Activated effector memory CD4-positive, alpha-beta T cell treated with anti-CD3 and anti-CD28 coated beads, Interleukin-2, amount 50 U/mL, for 16 hours (primary cell): ENCODE measurements around the gene MZB1.

Experiments
- DNase-seq: peaks from one replicate; pipeline ENCODE4 v3.0.0-alpha.2; 2020

Gene MZB1

GRCh38 chr5:139410121-139410992, 20.6 kb upstream of the MZB1 start:
- DNase-seq: peak; percentile 33

- DNase-seq: peak; percentile 13
These were observed 19.4 kb upstream of the MZB1 start for GRCh38 chr5:139409116-139409515.

DNA sequence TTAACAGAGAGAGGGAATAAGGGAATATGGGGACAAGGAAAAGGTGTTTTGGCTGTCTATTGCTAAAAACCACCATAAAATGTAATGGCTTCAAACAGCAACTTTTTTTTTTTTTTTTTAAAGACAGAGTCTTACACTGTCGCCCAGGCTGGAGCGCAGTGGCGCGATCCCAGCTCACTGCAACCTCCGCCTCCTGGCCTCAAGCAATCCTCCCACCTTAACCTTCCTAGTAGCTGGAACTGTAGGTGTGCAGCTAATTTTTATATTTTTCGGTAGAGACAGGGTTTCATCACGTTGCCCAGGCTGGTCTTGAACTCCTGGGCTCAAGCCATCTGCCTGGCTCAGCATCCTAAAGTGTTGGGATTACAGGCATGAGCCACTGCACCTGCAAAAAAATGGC, 18.5 kb upstream of the MZB1 start:
- DNase-seq: no peak

GRCh38 chr5:139407517-139407916, 17.8 kb upstream of the MZB1 start:
- DNase-seq: no peak

- peak; percentile 34 for DNase-seq
These were observed 17.2 kb upstream of the MZB1 start for GRCh38 chr5:139406963-139407362.

DNA sequence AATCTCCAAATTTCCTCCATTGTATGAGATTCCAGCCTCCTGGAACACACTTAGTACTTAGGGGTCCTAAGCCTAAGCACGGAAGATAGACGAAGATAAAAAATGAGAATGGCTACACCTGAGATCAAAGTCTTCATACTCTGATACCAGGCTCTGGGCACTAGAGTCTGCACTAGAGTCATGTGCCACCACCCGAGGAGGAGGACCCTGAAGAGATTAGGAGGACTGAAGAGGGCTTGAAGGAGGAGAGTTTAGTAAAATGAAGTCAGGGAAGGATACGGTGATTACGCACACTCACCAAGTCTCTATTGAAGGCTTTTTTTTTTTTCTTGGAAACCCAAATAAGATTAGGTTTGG, 14.7 kb upstream of the MZB1 start:
- no peak for DNase-seq

DNA sequence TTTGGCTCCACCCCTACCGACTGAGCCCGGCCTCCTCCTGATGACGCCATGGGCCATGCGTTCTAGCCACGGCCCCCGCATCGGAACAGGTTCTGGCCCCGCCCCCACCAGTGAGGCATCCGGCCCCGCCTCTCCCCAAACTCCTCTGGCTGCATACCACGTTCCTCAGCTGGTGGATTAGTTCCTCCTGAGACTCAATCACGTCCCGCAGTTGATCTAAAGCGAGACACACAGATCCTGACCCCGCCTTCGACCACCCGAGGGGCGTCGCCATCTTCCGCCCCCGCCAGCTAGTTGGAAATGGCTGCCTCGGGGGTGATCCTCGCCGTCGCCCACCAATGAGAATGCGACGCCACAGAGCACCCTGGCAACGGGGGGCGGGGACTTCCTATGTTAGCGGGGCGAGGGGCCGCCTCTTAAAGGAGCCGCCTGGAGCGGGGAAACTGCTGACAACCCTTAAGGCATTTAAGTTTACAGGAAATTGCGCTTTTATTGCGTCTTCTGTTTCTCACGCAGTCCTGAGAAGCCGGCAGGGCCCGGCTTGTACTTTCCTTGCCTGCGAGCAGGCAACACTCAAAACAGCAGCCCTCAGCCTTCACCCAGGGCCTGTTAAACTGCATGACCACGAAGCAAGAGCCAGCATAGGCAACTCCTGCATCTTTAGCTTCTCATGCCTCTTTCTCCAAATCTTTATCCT, 14.2 kb upstream of the MZB1 start, which contains the start of gene SPATA24:
Gene SPATA24, minus strand, starts transcription at position 303 of the 697 bp plus-strand sequence. Its CDS starts 29 bp downstream, at position 274.
- peak; percentile 99 for DNase-seq

GRCh38 chr5:139403418-139403786, 13.7 kb upstream of the MZB1 start:
- no peak for DNase-seq

- peak; percentile 70 for DNase-seq
These were observed 12.9 kb upstream of the MZB1 start for GRCh38 chr5:139402561-139403158.

- DNase-seq: no peak
These were observed 11.8 kb upstream of the MZB1 start for GRCh38 chr5:139401546-139401945.

GRCh38 chr5:139399501-139400121, 9.9 kb upstream of the MZB1 start:
- DNase-seq: no peak

GRCh38 chr5:139397921-139398320, 8.2 kb upstream of the MZB1 start:
- DNase-seq: no peak

DNA sequence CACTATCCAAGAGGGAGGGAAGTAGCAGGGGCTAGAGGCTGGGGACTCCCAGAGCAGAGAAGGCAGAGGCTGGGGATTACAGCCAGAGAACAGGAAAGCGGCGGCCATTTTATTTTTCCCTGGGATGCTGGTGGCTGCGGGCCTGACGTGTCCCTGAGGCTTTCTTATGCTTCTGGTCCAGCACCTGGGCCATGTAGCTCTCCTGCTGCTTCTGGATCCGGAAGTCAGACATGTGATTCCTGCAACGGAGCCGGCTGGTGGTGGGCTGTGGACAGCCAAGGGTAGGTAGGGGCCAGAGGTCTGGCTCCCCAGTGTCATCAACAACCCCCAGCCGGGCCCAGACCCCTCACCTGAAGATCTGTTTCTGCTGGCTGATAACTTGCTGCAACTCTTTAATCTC, 7.0 kb upstream of the MZB1 start:
- DNase-seq: no peak

- no peak for DNase-seq
These were observed 6.3 kb upstream of the MZB1 start for GRCh38 chr5:139395844-139396640.

DNA sequence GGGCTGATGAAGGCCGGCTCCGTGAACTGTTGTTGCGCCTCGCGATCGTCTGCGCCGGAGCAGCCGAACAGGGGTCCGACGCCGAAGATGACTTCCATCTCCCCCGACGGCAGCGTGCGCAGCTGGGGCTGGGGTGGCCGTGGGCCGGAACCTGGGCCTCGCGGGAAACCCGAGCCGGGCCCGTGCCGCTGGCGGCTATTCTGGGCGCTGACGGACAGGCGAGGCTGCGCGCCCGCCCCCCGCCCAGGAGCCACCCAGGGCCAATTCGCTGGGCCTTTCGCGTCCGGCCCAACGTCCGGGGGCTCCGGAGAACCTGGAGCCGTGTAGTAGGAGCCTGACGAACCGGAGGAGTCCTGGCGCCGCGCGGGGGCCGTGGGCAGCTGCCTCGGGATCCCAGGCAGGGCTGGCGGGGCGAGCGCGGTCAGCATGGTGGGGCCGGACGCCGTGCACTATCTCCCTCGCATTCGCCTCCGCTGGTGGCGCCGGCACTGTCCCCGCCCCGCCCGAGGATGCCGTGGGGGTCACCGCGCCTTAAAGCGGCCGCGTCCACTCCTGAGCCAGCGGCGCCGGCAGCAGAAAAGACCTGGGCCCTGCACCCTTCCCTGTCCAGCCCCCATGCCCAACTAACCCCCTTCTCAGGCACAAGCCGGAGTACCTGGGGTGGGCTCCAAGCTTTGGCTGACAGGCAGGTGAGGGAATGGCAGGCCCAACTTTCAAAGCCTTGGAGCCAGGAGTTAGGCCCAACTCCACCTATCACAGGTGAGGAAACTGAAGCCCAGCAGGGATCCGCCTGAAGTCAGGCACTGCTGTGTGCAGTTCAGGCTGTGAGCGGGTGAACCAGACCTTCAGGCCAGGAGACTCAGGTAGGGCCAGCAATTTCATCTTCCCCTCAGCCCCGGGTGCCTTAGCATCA, 5.2 kb upstream of the MZB1 start, which contains the start of gene PROB1:
Gene PROB1, minus strand, starts transcription at position 451 of the 913 bp plus-strand sequence. Its CDS starts 23 bp downstream, at position 428.
- no peak for DNase-seq

DNA sequence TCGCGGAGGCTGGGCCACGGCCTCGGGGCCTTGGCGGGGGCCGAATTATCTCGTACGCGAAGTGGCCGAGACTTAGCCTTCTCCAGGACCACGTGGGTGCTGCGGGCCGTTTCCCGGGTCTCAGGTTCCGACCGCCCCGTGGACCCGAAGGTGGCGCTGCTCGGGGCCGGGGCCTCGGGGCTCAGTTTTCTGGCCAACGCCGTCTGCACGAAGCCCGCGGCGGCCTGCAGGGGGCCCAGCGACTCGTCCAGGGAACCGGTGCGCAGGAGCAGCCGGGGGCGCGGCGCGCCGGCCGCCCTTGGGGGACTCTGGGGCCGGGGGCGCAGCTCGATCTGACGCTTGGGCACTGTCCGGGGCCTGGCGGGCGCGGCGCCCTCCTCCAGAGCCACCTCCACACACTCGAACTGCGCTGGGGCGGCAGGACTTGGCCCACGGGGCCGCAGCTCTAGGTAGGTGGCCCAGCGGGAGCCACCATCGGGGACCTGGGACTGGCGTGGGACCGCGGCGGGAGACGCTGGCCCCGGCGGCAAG, 4.5 kb upstream of the MZB1 start:
- DNase-seq: no peak

DNA sequence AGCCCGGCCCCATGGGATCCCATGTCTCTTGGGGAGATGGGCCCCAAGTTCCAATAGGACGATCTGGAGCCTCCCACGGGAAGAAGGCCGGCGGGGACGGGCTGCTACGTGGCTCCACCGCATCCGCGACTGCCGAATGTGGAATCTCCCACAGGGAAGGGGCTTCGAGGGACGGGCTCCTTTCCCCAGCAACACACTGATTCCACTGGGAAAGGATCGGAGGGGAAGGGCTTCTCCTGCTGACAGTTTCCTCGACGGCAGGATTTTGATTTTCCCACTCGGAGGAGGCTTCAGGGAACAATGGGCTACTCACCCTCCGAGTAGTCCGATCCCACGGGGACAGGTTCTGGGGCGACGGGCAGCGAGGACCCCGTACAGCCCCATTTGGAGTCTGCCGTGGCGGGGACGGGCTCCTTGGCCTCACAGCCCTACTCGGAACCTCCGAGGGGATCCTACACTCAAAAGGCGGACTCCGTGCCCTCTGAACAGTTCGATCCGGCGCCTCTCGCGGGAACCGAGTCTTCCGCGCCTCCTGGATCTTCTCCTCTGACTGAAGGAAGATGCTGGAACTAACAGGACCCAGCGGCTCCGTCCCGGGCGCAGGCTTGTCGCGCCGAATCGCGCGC, 3.9 kb upstream of the MZB1 start:
- DNase-seq: no peak

- DNase-seq: peak; percentile 92
These were observed 3.2 kb upstream of the MZB1 start for GRCh38 chr5:139392678-139393496.

GRCh38 chr5:139392324-139392677, 2.6 kb upstream of the MZB1 start:
- DNase-seq: no peak
